ENCODE measurements around the gene NPY4R. TPM values are rescaled to one million over a fixed set of nuclear protein-coding genes. Genes with fewer than 3 reads are reported as not detected.
"Not testable (repeated sequence)": the region's sequence is repeated elsewhere in the genome, so short reads cannot be mapped to it uniquely, and the experiment has no call there.

NPY4R gene
- total RNA-seq, 1 experiment from 2014 or later = not detected

DNA sequence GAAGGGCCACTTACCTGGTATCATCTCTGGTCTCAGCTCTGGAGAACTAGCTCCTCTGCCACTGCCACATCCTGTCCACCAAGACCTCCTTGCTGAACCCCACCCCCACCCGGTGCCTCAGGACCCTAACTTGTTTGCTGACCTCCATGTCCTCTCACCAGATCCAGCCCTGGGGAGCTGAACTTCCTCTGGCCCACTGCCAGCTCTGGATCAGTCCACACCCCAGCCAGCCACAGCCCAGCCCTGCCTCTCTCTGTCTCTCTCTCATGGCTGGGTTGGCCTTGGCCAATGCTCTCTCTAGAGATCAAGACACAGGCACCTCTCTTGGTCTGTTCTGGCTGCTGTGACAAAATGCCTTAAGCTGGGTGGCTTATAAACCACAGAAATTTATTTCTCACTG, 14.4 kb downstream of the NPY4R start:
- not testable (repeated sequence) for DNase-seq; H2BK5ac ChIP-seq (ENCODE audit: insufficient read length, low read length); H2BK20ac ChIP-seq (ENCODE audit: low read depth, low read length, poor library complexity, severe bottlenecking); H3K4me2 ChIP-seq (ENCODE audit: insufficient read depth, insufficient read length, low read length); H3K9me3 Mint-ChIP-seq; H2BK12ac ChIP-seq (ENCODE audit: insufficient read length, low read depth, low read length); H3K9me3 ChIP-seq (ENCODE audit: control insufficient read depth, low read depth, low read length); H2AK5ac ChIP-seq (ENCODE audit: insufficient read length, low read length); H3K23ac ChIP-seq (ENCODE audit: insufficient read length, low read depth, low read length); H2BK15ac ChIP-seq (ENCODE audit: low read depth, low read length); H2BK120ac ChIP-seq (ENCODE audit: low read depth, low read length, poor library complexity, severe bottlenecking); H3K56ac ChIP-seq (ENCODE audit: insufficient read length, low read depth, low read length); H3K79me1 ChIP-seq (ENCODE audit: insufficient read depth, low read depth, low read length, poor library complexity, severe bottlenecking); H3K23me2 ChIP-seq (ENCODE audit: insufficient read length, low read depth, low read length, poor library complexity, severe bottlenecking); H3K18ac ChIP-seq (ENCODE audit: insufficient read length, low read depth, low read length); H3K27me3 ChIP-seq (ENCODE audit: insufficient read depth, low read length); H4K91ac ChIP-seq (ENCODE audit: insufficient read length, low read depth, low read length); H3K4me1 Mint-ChIP-seq; H3T11ph ChIP-seq (ENCODE audit: low read length); H3K36me3 Mint-ChIP-seq (ENCODE audit: insufficient read depth in 1 of 3, low read depth in 3 of 3); H3K4me1 ChIP-seq (ENCODE audit: insufficient read depth, low read length); H3K4me3 Mint-ChIP-seq; H4K8ac ChIP-seq (replicated peaks; ENCODE audit: insufficient read length, low read depth, low read length); H3K27ac ChIP-seq (ENCODE audit: insufficient read length, low read depth, low read length); H3K79me2 ChIP-seq (ENCODE audit: insufficient read depth, low read length); H3K27ac Mint-ChIP-seq; H4K20me1 ChIP-seq (ENCODE audit: control insufficient read depth, insufficient read depth, insufficient read length); H3K27me3 Mint-ChIP-seq (ENCODE audit: low read depth); H2AFZ ChIP-seq (ENCODE audit: low read length); H3K4ac ChIP-seq (ENCODE audit: low read depth, low read length); H3K9ac ChIP-seq (ENCODE audit: extremely low read depth, insufficient read length, low read length); H3K14ac ChIP-seq (ENCODE audit: insufficient read depth, low read length); H4K5ac ChIP-seq (ENCODE audit: insufficient read length, low read depth, low read length)
- WGBS (ENCODE audit: extremely low coverage, insufficient read length, low lambda C conversion rate) = no CpG with 5 or more reads among the region's 1 CpG

DNA sequence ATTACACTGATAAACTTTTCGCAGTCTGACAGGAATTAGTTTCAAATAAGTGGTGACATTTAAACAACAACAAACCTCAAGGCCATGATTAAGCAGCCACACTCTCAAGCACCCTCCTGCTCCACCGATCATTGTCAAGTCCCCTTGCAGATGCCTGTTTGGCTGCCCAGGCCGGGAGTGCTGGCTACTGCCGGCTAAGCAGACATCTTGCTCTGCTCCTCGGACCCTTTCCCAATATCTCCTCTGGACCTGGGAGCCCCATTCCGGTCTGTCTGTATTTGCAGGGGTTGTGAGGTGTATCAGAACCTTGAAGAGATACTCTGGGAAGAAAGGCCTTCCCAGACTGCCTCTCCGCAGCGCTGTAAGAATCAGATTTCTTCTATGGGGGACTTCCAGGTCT, 14.9 kb downstream of the NPY4R start:
- not testable (repeated sequence) for H3K9ac ChIP-seq (ENCODE audit: extremely low read depth, insufficient read length, low read length); DNase-seq; H4K91ac ChIP-seq (ENCODE audit: insufficient read length, low read depth, low read length); H3K27me3 Mint-ChIP-seq (ENCODE audit: low read depth); H3K4me2 ChIP-seq (ENCODE audit: insufficient read depth, insufficient read length, low read length); H3K79me1 ChIP-seq (ENCODE audit: insufficient read depth, low read depth, low read length, poor library complexity, severe bottlenecking); H3K27me3 ChIP-seq (ENCODE audit: insufficient read depth, low read length); H3T11ph ChIP-seq (ENCODE audit: low read length); H4K8ac ChIP-seq (replicated peaks; ENCODE audit: insufficient read length, low read depth, low read length); H3K9me3 Mint-ChIP-seq; H3K4me1 Mint-ChIP-seq; H3K27ac Mint-ChIP-seq; H2BK5ac ChIP-seq (ENCODE audit: insufficient read length, low read length); H3K79me2 ChIP-seq (ENCODE audit: insufficient read depth, low read length); H2BK20ac ChIP-seq (ENCODE audit: low read depth, low read length, poor library complexity, severe bottlenecking); H3K4me3 Mint-ChIP-seq; H2BK120ac ChIP-seq (ENCODE audit: low read depth, low read length, poor library complexity, severe bottlenecking); H3K23ac ChIP-seq (ENCODE audit: insufficient read length, low read depth, low read length); H4K5ac ChIP-seq (ENCODE audit: insufficient read length, low read depth, low read length); H2AFZ ChIP-seq (ENCODE audit: low read length); H3K36me3 Mint-ChIP-seq (ENCODE audit: insufficient read depth in 1 of 3, low read depth in 3 of 3); H4K20me1 ChIP-seq (ENCODE audit: control insufficient read depth, insufficient read depth, insufficient read length); H3K4ac ChIP-seq (ENCODE audit: low read depth, low read length); H2BK15ac ChIP-seq (ENCODE audit: low read depth, low read length); H3K9me3 ChIP-seq (ENCODE audit: control insufficient read depth, low read depth, low read length); H3K23me2 ChIP-seq (ENCODE audit: insufficient read length, low read depth, low read length, poor library complexity, severe bottlenecking); H2BK12ac ChIP-seq (ENCODE audit: insufficient read length, low read depth, low read length); H3K14ac ChIP-seq (ENCODE audit: insufficient read depth, low read length); H3K56ac ChIP-seq (ENCODE audit: insufficient read length, low read depth, low read length); H2AK5ac ChIP-seq (ENCODE audit: insufficient read length, low read length); H3K27ac ChIP-seq (ENCODE audit: insufficient read length, low read depth, low read length); H3K4me1 ChIP-seq (ENCODE audit: insufficient read depth, low read length); H3K18ac ChIP-seq (ENCODE audit: insufficient read length, low read depth, low read length)
- WGBS (ENCODE audit: extremely low coverage, insufficient read length, low lambda C conversion rate) = no CpG with 5 or more reads among the region's 8 CpGs

Data from H9 (cell line).